Stimulated activated CD4-positive, alpha-beta T cell treated with anti-CD3 and anti-CD28 coated beads, Interleukin-1b, Interleukin-23, amount 100 ng/mL, for 48 hours (primary cell): ENCODE data around the gene MGLL.

Source experiments
- DNase-seq: peaks from one replicate; pipeline ENCODE4 v3.0.0-alpha.2; 2020

Gene MGLL

DNA sequence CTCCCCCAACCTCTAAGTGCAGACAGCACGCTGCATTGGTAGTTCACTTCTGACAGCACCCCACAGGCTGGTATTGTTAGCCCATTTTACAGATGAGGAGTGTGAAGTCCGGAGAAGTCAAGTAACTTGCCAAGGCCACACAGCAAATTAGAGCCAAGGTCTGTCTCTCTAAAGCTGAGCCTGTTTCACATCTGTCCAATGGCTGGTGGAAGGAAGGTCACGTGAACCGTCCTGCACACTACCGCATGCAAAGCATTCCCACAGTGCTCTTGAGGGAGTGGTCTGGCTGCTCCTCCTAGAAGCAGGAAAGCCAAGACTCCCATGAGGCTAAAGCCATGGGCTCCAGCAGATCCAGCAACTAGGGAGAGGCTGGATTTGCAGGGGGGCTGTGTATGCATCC lies 50.0 kb downstream of the MGLL start:
- no peak for DNase-seq

DNA sequence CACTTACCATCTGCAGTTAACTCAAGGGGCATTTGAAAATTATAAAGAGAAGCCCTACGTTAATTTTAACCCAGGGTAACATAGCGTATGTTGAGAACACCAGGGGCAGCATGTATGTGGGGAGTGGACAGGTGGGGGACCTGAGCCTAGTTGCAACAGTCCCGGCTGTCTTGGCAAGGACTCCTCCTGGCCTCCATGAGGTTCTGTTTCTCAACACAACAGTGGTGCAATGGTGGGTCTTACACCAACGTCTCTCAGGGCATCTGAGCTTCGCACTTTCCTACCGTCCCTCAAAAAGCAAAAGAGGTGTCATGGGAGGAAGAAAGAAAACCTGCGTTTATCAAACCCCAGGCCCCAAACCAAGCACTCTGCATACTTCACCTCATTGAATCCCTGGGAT lies 50.6 kb downstream of the MGLL start:
- no peak for DNase-seq

DNA sequence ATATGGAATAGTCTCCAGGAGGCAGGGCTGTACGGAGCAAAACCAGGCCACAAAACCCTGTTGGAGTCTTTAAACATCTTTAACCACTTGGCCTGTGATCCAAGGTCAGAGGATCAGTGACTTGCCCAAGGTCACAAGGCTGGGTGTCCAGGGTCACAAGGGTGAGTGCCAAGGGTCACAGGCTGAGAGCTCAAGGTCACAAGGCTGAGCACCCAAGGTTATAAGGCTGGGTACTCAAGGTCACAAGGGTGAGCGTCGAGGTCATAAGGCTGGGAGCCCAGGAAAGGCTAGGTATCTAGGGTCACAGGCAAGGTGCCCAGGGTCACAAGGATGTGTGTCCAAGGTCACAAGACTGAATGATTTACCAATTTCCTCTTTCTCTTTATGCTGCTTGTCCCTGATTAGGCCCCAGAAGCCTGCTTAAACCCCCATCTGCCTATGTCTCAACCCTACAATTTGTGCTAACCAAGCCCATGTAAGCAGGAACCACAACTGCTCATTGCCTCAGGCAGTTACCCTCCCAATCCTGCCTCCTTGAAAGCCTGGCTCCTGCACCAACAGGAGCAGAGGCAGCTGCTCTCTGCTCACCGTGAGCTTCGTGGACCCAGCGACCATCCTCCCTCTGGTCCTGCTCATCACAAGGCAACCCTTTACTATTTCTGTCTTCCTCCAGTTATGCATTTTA lies 51.5 kb downstream of the MGLL start:
- no peak for DNase-seq

DNA sequence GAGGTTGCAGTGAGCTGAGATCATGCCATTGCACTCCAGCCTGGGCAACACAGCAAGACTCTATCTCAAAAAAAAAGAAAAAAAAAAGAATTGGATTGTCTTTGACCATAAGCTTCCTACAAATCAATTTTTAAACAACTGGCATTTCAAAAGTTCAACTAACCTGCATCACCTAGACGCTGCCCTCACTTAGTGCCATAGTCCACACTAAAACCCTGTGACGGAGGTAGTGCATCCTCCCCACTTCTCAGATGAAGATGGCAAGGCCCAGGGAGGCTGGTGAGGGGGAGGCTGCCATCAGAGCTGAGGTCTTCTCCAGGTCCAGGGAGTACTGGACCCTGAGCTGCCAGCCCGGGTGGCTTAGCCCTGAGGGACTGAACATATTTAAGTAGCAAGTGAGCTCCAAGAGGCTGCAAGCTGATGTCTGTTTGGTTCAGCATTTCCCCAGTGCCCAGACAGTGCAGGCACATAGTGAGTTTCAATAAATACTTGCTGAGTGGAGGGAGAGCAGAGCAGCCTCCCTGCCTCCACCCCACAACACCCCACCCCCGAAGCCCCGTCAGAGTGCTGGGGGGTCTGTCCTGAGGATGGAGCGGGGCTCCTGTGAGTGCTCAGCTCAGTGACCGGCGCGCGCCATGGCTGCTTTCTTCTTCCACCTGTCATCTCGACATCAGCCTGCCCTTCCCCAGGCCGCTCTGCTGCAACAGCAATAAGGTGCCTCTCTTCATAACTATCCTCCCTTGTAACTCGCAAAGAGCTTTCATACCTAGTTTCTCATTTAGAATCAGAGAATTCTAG lies 52.8 kb downstream of the MGLL start:
- no peak for DNase-seq

DNA sequence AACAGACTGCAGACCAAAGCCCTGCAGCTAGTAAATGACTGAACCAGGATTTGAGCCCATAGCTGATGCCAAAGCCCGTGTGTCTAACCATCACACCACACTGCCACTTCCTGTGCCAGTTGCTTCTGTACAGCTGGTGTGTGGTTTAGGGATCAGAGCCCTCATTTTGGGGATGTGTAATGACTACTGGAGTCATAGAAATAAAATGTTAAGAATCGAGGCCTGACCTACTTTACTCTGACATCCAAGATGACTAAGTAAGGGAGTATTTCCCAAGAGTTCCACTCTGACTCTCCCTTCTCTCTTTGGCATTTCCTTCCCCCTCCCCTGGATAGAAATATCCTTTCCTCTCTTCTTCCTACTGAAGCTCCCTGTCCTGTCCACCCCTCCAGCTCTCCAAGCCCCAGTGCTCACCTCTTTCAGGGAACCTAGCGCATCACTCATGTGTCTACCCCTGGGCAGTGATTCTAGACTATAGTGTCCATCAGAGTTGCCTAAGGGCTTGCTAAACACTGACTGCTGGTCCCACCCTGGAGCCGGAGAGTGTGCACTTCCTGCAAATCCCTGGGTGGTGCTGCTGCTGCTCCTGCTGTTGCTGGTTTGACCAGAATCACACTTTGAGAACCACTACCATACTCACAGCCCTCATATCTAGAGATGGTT lies 53.8 kb downstream of the MGLL start:
- DNase-seq = no peak

DNA sequence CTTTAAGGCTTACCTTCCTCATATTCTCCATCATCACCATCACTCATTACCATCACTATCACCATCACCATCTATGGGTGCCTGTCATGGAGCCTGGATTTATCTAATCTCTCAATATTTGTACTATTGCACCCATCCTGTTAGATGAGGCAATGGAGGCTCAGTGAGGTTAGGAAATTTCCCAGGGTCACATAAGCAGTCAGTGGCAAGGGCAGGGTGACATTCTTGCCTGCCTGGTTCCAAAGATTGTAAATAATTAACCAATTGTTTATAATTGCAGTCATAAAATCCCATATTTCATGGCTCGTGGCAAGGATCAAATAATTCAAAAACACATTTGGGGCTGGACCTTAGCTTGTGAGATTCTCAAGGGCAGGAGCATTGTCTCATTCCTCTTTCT lies 55.2 kb downstream of the MGLL start:
- no peak for DNase-seq

DNA sequence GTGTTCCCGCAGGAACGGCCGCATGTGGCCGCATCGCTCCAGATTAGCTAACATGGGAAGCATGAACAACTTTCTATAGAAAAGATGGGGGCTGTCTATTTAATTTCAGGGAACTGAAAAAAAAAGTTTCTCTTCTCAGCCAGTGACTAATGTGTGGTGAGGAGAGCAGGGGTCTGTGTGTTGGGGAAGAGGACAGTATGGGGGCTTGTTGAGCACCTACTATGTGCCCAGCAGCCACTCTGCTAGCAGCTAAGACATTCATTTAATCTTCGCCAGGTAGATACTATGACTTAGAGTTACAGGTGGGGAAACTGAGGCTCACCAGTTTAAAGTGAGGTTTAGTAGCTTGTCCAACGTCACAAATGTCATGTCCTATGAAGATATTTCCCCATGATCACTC lies 56.6 kb downstream of the MGLL start:
- no peak for DNase-seq

DNA sequence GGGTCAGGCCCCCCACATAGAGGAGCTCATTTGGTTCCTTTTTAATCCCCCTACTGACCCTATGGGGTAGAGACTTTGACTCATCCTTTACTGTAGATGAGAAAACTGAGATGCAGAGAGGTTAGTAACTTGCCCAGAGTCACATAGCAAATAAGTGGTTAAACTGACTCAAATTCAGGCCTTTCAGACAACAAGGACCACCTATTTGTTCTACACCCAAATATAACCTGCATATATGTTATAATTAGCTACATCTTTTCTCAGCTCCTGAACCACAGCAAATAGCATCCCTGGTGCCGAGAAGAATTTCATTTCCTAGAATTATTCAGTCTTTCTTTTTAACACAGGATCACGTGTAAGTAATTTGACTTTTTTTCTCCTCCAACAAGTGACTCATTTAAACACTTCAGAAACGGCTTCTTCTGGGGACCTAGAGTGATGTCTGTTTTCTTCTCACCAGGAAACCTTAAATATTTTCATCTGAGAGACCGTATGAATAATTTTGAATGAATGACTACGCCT lies 57.4 kb downstream of the MGLL start:
- DNase-seq = no peak

DNA sequence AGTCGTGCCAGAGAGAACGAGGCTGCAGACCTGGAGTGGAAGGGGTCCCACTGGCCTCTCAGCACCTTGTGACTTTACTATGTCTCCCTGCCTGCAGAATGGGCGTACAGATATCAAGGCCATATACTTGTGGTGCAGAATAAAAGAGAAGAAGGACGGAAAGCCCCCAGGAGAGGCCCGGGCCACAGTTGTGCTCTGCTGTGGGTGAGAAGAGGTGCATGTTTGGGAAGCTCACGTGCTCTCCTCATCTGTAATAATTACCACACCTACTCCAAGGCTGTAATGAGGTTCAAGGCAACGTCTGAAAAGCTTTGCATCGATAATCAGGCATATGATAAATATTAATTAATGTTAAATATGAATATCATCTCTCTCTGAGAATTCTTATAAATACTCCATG lies 58.0 kb downstream of the MGLL start:
- no peak for DNase-seq

DNA sequence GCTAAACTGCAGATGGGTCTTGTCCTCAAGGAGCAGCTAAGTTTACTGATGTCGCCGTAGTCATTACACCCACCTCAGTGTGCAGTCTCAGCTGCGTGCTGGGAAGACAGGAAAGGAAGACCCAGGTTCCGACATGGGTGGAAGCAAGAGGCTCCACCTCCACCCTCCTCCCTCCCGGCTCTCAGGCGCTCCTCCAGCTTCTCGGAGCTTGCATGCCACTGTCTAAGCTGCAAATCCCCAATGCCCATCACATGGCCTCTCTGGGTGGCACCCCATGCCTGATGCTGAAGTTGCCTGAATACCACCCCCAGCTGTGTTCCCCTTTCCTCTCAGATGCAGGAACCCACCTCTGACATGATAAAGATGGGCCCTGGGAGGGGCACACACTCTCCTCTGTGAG lies 58.5 kb downstream of the MGLL start:
- no peak for DNase-seq

DNA sequence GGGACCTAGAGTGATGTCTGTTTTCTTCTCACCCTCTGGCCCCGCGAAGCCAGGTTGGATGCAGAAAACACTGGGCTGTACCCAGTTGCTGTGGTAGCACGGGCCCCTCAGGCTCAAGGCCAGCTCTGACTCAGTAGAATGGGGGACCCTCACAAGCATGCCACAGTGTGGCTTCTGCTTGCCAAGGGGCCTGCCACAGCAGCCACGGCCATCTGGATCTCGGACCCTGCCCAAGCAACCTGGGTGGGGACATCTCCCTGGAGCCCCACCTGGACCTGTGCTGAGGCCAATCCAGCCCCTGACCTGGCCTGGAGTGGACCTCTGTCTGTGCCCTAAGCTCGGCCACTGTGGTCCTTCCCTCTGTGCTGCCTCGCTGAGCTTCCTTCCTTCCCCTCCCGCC lies 59.0 kb downstream of the MGLL start:
- DNase-seq = no peak

DNA sequence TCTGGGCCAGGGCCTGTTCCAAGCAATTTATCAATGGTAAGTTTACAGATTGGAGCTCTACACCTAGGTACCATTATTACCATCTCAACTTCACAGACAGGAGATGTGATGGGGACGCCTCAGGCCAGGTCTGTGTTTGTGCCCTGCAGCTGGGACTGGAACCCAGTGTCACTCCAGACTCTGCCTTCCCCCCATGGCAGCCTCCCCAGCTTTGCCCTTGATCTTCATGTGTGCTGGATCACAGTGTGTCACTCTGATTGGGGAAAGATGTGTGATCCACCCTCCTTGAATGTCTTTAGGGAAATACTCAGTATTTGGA lies 59.6 kb downstream of the MGLL start:
- DNase-seq = no peak

DNA sequence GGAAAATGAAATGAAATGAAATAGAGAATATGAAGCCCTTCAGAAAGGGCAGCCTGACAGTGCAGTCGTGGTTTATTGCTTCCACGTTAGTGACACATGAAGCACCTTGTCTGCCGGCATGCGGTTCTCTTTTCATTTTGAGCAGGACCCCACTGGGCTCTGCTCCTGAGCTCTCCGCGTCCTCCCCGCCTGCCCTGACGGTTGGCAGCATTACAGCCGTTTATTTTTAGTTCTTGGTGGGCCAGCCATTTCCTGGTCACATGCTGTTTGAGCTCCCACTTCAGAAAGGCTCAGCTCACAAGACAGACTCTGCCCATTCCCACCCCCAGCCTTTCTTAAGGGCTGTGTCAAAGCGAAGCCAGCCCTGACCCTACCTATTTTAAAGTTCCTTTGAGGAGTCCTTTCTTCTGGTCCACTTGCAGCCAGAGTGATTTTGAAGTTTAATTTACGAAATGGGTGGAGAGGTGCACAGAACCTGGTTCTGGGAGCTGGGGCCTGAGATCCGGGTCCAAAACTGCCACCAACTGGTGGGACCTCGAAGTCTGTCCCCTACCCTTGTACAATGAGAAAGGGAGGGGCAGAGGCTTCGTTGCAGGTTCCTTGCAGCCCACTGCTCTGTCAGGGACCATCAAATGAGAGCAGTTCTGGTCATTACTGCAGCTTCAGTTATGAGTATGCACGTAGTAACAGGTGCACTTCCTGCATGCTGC lies 60.1 kb downstream of the MGLL start:
- no peak for DNase-seq

DNA sequence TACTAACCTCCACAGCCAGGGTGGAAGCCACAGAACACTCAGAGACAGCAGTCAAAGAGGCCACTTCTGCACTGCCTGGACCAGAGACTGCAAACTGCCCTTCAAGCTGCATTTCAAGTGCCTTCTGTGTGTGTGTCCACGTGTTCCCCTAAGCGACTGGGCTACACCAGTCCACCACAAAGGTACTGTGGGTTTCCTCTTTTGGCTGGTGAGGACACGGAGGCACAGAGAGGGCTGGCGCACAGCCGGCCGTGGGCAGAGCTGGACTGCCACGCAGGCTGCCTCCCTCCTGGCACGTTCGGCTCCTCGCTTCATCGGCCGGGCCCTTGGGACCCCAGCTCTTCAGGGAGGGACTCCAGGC lies 60.9 kb downstream of the MGLL start:
- no peak for DNase-seq

DNA sequence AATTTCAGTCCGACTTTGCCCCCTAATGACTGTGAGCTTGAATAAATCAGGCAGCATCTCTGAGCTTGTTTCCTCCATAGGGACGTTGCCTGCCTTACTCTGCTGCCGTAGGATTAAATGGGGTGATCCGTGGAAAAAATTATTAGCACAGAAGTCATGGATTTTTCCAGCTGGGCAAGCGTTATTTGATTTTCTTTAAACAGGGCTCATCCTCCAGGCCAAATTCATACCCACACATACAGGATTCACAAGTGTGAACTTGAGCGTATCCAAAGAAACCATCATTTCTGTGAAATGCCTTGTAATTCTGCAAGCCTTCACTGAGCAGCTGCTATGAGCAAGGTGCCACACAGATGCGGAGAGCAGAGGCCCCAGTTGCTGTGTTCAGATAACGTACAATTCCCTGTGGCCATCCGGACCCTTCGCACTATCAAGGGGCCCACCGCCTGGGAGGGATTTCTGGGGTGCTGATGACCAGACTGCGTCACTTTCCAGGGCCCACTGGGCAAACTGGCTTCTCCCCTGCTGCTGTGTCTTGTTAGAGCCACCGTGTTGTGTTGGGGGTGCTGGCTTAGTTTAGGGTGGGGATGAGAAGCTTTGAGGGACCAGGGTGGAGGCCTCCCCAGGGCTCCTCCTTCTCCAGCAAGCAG lies 61.4 kb downstream of the MGLL start:
- DNase-seq = no peak

DNA sequence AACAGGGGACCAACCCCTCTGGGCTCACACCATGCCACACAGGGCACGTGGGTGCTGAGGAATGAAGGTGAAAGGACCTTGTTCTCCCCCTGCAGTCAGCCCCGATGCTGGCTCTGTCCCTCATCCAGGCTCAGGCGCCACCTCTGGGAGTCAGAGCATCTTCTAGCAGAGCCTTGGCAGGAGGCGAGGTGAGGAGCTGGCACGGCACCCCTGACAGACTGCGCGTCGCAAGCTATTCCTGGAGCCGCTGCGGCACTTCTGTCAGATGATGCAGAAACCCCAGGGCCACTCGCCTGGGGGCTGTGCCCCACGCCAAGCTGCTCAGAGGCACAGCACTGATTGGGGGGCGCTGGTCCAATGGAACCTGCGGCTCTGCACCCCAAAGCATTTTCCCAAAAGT lies 62.0 kb downstream of the MGLL start:
- no peak for DNase-seq

DNA sequence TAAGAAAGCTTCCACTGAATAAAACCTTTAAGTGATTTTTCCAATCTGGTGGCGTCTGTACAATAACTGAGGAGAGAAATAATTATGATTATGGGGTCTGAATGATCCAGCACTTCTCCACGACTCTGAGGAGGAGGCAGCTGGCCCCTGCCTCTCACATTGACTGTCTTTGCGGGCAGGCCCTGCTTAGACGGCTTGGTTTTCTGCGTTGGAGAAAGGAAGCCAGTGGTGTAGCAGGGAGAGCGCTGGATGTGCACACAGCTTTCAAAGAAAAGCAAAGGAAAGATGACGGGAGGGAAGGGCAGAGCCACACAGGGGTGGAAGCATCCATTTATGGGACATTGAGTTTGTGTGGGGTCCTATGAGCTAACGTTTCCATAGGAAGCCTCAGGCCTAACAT lies 62.5 kb downstream of the MGLL start:
- no peak for DNase-seq

DNA sequence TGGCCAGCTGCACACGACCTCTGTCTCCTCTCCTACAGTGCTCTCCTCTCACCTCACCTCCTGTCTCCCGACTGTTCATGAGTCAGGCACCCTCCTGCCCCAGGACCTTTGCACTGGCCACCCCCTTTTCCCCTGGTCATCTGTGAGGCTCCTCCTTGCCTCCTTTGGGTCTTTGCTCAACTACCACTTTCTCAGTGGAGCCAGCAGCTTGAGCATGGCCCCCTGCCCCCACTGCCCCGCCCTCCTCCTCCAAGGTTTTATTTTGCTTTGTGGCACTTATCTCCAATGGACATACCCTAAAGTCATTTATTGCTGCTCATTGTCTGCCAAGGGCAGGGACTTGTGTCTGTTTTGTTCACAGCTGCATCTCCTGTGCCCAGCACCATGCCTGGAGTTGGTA lies 64.3 kb downstream of the MGLL start:
- no peak for DNase-seq

DNA sequence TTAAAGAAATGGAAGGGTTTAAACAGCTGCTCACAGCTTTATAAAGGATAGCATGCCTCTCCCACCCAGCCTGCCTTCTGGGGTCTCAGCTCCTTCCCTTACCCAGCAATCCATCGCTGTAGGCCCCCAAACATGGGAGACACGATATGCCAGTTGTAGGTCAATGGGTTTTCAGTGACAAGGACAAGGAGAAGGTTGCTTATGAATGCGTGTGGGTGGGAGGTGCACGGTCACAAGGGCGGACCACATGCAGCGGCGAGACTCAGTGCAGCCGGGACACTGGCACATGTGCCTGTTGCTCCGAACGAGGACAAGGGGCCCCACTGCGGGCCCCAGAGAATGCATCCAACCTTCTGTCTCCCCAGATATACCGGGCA lies 67.0 kb downstream of the MGLL start:
- no peak for DNase-seq

DNA sequence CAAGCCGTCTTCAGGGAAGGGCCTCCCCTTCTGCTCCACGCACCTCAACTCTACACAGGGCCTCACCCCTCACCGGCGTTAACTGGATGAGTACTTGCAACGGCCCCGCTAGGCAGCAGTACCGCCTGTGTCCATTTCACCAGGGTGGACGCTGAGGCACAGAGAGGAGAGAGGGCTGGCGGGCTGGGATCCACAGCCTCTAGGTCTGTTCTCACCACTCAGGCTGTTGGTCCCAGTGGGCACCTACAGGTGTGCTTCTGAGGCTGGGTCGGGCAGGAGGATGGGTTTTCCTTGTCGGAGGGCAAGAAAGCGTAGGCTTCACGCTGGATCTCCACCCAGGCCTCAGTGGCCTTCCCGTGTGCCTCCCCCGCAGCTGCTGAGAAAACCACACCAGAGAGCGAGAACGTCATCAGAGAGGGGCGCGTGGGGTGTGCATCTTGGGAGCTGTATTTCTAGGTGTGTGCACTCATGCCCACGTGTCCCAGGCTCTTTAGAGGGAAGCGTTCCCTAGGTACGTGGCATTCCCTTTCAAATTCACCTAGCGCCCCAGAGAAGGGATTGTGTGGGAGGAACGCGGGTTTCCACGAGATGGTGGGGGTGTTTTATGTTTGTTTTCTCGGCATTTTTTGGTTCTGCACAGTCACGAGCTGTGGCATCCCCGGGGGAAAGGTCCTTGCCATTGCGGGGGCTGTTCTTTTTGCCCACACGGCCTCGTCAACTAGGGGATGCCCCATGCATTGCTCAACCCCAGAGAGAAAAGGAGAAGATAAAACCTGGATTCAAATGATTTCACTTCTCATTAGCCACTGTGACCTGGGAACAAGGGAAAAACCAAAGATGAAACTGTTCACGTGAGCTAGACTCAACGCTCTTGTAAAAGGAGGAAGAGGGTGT lies 67.7 kb downstream of the MGLL start:
- DNase-seq = peak; percentile 19

DNA sequence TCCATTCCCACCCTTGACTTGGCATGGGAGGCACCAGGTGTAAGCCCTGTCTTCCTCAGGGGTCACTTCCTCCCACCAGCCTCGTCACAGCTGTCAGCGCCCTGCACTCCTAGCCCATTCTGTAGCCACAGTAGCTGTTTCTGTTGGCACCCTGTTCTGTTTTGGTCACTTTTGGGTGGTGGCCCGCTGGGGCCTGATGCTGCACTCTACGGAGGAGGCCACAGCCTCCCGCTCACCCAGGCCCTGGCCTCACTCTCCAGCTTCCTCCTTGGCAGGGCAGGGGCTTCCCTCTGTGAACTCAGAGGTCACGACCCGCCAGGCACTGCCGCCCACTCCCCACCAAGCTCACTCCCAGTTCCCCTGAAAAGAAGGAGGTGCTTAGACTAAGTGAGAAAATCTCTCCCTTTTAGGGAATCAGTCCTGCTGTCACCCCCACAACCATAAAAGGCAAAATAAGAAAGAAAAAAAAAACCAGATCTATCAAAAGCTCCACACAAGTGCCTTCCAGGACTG lies 68.4 kb downstream of the MGLL start:
- DNase-seq = no peak

DNA sequence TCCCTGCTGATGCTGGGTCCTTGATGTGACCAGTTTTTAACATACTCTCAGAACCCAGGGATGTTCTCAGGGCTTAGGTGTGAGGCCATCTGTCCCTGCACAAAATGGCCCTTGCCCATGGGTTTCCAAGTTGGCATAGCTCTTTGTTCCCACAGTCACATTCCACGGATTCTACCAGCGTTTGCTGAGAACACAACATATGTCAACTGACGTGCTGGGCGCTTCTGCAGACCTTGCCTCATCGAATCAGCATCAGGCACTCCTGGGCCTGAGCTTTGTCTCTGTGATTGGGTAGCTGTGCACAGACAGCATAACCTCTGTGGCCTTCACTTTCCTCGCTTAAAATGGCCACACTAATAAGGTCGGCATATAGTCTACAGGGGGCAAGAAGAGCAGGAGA lies 69.0 kb downstream of the MGLL start:
- DNase-seq = no peak
